GM18951 (cell line): Measurements from ENCODE around the gene STX18.
"Not testable (repeated sequence)": the region's sequence is repeated elsewhere in the genome, so short reads cannot be mapped to it uniquely, and the experiment has no call there.

Experiments
- POLR2A ChIP-seq: IDR thresholded peaks from 4 replicates; pipeline ENCODE4 v1.6.1; 2011; ENCODE audit warnings: mild to moderate bottlenecking; ENCODE audit not compliant: insufficient read length, insufficient read depth; ENCODE audit errors: extremely low read depth
- in situ Hi-C: fragments of 300-500 bp; cut with MboI; formaldehyde crosslinking; loops from one replicate; pipeline ENCODE4 v1.12.0; 2022; ENCODE audit warnings: low sequenced_read_pairs, mixed read lengths, inconsistent platforms; ENCODE audit not compliant: unreplicated experiment

Gene STX18

DNA sequence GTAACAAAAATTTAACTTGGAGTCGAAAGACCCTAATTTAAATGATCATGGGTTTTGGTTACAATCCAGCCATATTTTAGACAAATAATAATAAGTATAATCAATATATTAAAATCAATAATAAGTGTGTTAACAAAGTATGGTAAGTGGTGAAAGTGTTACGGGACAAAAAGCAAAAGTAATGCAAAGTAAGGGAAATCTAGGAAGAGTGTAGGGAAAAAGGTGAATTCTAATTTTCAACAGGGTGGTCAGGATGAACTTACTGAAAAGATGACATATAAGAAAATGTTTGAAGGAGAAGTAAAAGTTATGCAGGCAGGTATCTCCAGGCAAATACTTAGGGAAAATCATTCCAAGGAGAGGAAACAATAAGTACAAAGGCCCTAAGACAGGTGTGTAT, 32.3 kb downstream of the STX18 start:
- TF ChIP-seq POLR2A: no peak

DNA sequence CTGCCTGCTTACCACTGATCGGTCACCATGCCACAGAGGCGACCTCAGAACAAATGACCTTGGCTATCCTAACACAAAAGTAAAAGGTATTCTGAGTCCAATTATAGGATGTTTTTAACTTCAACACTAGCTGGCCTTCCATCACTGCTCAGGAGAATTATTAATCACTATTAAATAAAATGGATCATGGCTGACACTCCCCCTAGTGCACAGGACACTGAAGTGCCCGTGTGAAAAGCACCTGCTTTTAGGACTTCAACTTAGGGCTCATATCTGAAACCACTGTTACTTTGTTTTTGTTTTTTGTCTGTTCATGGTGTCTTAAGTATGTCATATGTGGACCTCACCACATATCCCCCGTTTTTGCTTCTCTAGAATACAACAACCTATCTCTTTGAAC, 33.9 kb downstream of the STX18 start:
- in situ Hi-C loops: no loop called here
- TF ChIP-seq POLR2A: no peak

More for the DNA sequence above, 32.3 kb downstream of the STX18 start:
- in situ Hi-C loops: no loop called here

DNA sequence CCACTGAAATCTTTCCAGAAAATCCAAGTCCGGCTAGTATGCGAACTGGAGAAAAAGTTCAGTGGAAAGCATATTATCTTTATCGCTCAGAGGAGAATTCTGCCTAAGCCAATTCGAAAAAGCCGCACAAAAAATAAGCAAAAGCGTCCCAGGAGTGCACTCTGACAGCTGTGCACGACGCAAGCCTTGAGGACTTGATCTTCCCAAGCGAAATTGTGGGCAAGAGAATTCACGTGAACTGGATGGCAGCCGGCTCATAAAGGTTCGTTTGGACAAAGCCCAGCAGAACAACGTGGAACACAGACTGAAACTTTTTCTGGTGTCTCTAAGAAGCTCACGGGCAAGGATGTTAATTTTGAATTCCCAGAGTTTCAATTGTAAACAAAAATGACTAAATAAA, 34.4 kb downstream of the STX18 start:
- in situ Hi-C loops: no loop called here
- TF ChIP-seq POLR2A: no peak

DNA sequence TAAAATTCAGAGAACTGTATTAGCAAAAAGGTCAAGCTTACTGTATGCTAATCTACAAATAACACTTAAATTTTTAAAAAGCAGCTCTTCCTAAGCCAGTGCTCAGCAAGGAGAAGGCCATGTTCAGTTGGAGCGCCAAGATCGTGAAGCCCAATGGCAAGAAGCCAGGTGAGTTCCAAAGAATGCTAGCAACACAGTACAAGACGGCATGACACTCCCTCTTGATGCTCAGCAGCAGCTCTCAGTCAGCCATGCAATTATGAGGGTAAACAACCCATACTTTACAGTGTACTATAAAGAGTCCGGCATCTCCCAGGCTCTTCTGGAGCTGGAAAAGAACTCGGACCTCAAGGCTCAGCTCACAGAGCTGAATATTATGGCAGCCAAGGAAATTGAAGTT, 34.9 kb downstream of the STX18 start:
- no peak for TF ChIP-seq POLR2A
- in situ Hi-C loops: no loop called here

DNA sequence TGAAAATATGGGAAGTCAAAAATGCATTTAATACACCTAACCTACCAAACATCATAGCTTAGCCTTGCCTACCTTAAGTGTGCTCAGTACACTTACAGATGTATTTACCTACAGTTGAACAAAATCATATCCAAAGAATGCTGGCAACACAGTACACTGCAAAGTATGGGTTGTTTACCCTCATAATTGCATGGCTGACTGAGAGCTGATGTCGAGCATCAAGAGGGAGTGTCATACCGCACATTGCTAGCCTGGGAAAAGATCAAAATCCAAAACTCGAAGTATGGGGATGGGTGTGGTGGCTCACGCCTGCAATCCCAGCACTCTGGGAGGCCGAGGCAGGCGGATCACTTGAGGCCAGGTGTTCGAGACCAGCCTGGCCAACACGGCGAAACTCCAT, 36.6 kb downstream of the STX18 start:
- in situ Hi-C loops: not testable (repeated sequence)

DNA sequence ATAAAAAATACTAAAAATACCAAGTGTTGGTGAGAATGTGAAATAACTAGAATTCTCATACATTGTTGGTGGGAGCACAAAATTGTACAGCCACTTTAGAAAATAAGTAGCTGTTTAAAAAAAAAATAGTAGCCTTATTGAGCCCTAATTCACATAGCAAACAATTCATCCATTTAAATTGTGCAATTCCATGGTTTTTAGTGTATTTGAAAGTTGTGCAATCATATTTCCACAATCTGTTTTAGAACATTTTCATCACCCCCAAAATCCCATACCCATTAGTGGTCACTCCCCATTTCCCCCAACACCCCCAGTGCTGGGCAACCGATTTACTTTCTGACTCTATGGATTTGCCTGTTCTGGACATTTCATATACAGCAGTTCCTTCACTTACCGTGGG, 37.1 kb downstream of the STX18 start:
- TF ChIP-seq POLR2A: no peak
- in situ Hi-C loops: no loop called here

DNA sequence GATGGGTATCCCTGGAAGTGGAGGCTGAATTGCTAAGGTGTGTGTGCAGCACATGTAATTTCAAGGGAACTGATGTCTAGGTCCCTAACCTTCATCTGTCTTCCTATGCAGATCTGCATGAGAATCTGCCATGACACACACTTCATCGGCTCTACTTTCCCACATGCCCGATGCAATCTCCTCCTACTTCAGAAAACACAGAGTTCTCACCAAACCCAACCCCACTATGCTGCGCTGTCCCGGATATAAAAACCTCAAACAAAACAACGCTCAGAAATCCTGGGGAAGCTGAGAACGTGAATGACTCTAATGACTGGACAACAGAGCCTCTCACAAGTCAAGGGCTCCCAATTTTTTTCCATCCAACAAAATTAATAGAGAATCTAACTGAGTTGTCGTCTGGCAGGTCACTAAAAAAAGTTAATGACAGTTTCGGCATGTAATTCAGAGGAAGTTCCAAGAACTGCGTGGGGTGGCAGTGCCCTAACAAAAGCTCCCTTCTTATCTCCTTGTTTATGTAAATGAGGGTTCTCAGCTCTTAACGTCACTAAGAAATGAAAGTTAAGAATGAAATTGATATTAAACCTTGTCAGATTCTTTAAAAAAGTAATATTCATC, 39.0 kb downstream of the STX18 start:
- in situ Hi-C loops: no loop called here
- no peak for TF ChIP-seq POLR2A

DNA sequence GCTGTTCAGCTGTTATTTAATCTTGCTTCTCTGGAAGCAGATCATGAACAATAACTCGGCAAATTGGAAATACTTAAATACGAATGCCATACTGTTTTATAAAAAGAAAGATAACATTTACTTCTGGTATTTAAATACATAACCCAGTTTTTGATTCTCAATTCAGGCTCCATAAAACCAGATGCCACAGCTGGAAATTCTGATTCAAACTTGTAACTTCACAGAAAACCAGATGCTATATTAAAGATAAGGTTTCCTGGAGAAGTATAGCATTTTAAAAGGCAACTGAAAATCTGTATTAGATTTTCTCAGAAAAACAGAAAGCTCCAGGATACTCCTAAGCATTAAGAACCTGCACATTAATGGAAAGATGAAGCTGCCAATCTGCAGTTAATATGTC, 40.2 kb downstream of the STX18 start:
- in situ Hi-C loops: no loop called here

DNA sequence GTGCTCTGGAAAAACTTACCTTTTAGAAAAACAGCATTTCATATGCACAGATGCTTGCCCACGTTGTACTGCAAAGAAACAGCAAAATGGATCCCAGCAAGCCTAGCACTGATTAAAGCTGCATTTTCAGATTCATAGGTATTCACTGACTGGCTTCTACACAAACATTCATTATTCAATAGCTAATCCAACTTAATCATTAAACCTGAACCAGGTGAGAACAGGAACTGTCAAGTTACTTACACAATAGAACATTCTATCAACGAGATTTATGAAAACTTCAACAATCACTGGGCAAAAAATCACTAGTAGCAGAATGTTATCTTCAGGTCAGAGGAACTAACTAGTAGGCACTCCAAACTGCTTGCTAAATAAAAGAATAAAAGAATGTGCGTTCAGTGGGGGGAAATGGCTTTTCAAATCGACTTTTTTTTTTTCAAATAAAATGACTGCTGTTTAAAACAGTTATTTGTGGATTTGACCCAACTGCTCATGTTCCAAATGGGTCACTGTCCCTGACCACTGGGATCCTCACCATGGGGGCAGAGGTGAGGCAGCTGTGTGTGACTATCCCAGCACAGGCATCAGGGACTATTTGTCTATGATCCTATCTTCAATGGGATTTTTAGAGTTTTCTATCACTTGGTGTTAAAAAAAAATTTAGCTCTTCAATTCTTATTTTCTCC, 42.3 kb downstream of the STX18 start:
- in situ Hi-C loops: loop anchor here (10.0 to 25.0 kb wide), 2 partner anchors 365 to 488 kb away; no protein-coding TSS in a partner anchor
- TF ChIP-seq POLR2A: no peak

More for the DNA sequence above, 40.2 kb downstream of the STX18 start:
- TF ChIP-seq POLR2A: no peak

DNA sequence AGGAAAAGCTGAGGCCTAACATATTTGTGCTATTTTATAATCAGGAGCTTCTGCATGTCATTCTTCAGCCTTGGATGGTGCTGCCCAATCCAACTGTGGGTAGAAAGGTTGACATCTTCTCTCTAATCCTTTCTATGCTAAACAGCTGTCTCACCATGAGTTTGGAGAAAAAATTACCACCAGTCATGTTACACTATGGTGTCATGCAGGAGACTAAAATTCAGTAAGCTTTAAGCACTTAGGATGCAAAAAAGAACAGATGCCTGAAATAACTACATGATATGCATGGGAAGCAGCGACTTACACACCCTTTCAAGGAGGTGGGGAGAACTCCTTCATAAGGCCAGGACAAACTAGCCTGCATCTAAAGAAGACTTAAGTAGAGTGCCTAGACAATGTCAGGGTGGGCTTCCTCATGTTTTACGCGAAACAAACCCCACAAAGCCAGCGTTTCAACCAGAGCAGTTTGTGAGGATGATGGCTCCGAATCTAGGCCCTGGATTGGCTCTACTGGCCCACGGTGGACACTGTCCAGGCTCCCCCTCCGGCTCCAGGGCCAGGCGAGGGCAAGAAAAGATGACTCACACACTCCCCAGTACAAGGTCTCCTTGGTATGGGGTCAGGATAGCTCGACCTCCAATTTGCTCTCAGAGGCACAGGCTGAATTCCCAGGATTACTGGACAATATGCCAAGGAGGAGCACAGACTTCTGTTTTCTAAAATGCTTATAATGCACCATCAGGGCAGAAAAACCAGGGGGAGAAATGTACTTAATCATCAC, 45.1 kb downstream of the STX18 start:
- in situ Hi-C loops: loop anchor here (10.0 to 25.0 kb wide), 2 partner anchors 368 to 491 kb away; no protein-coding TSS in a partner anchor
- no peak for TF ChIP-seq POLR2A

DNA sequence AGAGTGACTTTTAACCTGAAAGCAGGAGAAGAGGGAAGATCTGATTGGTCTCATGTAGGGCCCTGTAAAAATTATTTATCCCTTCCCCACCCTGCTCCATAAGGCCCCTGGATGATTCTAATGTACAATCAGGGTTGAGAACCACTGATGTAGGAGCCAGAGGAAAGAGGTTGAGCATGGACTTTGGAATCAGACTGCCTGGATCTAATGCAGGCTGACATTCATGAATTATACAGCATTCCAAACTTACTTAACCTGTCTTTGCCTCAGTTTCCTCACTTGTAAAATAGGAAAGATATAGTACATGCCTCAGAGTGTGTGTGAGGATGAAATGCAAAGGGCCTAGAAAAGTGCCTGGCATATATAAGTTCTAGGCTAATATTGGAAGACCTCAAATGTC, 47.0 kb downstream of the STX18 start:
- in situ Hi-C loops: loop anchor here (10.0 to 25.0 kb wide), 2 partner anchors 370 to 492 kb away; no protein-coding TSS in a partner anchor
- no peak for TF ChIP-seq POLR2A

DNA sequence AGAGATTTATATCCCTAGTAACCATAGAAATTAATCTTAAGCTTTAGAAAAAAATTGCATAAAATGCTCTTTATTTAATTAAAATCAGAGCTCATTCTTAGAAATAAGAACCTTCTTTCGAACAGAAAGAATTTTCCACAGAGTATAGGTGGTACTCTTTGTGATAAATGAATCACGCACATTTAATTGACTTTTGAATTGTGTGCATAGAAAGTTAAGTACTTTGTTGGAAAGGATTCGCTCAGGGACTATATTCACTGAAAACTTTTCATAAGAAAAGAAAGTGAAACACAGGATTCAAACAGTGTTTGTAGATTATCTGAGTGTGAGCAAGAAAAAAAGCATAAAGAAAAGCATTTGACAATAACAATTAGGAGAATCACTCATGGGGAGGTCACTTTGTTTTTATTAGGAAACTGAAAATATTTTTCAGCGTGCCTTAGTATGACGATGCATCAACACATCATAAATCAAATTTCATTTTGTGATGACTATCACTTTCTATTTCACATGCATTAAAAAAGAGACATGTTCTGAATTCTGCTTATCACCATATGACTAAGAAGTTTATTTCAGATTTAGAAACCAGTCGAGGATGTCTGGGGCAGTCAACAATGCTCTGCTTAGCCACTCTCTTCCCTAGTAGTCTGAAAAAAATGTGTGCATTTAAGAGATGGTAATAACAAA, 49.5 kb downstream of the STX18 start:
- in situ Hi-C loops: loop anchor here (10.0 to 25.0 kb wide), 2 partner anchors 372 to 495 kb away; no protein-coding TSS in a partner anchor
- no peak for TF ChIP-seq POLR2A

DNA sequence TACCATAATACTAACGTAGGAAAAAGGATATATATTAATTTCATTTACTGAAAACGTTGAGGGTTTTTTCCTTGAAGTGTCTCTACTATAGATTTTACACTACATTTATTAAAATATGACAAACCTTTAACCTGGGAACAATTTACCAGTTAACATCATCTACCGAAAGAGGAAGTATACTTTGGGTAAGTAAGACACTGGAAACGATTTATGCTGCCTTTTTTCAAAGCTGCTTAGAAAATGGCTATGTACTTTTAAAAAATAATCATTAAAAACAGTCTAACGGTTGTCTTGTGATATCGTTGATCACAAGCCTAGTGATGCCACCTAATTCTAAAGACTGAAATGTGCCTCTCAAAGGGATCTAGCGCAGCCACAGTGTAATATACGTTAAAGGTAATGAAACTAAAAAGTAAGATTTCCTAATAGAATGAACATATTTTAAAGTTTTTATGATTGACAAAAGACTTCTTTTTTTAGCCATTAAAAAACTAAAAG, 50.4 kb downstream of the STX18 start:
- no peak for TF ChIP-seq POLR2A
- in situ Hi-C loops: loop anchor here (10.0 to 25.0 kb wide), 2 partner anchors 373 to 496 kb away; no protein-coding TSS in a partner anchor
